ENCODE data around the gene GMEB2. TPM values are rescaled to one million over a fixed set of nuclear protein-coding genes. Genes with fewer than 3 reads are reported as not detected.

GMEB2 gene
- polyA plus RNA-seq, 1 of the 3 experiments (the other 2 are of a cell fraction) = 6.5 TPM

DNA sequence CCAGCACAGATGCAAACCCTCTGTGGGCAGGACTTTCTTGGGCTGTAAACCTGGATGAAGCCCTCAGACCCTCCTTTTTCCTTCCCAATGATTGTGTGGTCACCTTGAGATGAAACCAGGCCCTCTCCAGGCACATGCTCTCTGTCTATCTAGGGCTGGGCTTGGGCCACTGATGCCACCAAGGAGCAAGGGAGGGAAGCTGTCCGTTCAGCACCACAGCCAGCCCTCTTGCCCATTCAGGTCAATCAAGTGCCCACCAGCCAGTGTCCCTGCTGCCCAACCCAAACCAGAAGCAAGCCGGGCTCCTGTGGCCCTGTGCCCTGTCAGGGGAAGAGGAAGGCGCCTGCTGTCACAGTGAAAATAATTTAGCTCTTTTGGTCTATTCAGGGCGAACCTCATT, 18.3 kb upstream of the GMEB2 start:
- Histone ChIP-seq H3K9me3 (no peaks in the 10 kb centered on the region), H3F3A (replicated peaks; ENCODE audit: insufficient read depth) (no peaks in the 10 kb centered on the region), H3K27me3 (ENCODE audit: insufficient read depth) (no peaks in the 10 kb centered on the region), H3K4me3 (ENCODE audit: low read depth in 2 of 2, low read length in 1 of 2) (no peak overlapping the region), H3K9me2 (no peaks in the 10 kb centered on the region), H3K9ac (no peak overlapping the region), H3K36me3 (replicated peaks in 1 of 2; ENCODE audit: control insufficient read depth in 1 of 2, insufficient read depth in 2 of 2, low read length in 1 of 2) (no peaks in the 10 kb centered on the region), H2AFZ (ENCODE audit: low read depth) (no peak overlapping the region), H3K4me2 (no peak overlapping the region), H3K4me1 (ENCODE audit: control insufficient read depth in 1 of 2, insufficient read depth in 2 of 2, low read depth in 1 of 2, low read length in 1 of 2) (peaks cover 0 to 11% of the 10 kb centered on the region in 2 experiments; a peak in 1 of 4 replicates), H3K79me2 (ENCODE audit: insufficient read depth) (peaks cover 4% of the 10 kb centered on the region; the same call in 1 of the 2 replicates), H3K27ac (ENCODE audit: low read depth in 2 of 2, low read length in 1 of 2) (no peak overlapping the region), H4K20me1 (ENCODE audit: insufficient read depth) (peaks cover 25% of the 10 kb centered on the region)
- CTCF ChIA-PET = interaction anchor here (0.6 kb wide), 1 partner anchor 39 kb away, joined by 3 read pairs; no protein-coding TSS in a partner anchor
- POLR2A ChIA-PET = no interaction called here
- TF ChIP-seq EZH2phosphoT487 (IDR thresholded peaks at IDR 0.05; ENCODE audit: borderline replicate concordance, low read depth) (no peak), NRF1 (IDR thresholded peaks at IDR 0.05; ENCODE audit: low read depth, low read length) (no peak), NFIC (IDR thresholded peaks at IDR 0.05; ENCODE audit: borderline replicate concordance) (no peak), RAD21 (IDR thresholded peaks at IDR 0.05; ENCODE audit: low read length) (no peak), CHD2 (IDR thresholded peaks at IDR 0.05; ENCODE audit: low read length, partially characterized antibody) (no peak), FOSL2 (IDR thresholded peaks at IDR 0.05; ENCODE audit: borderline replicate concordance, low read depth) (no peak), TEAD4 (IDR thresholded peaks at IDR 0.05; ENCODE audit: borderline replicate concordance, insufficient read depth) (no peak), TCF12 (IDR thresholded peaks at IDR 0.05) (no peak), FOXM1 (IDR thresholded peaks at IDR 0.05; ENCODE audit: low read depth) (no peak)
- TF ChIP-seq, protein P1, sequence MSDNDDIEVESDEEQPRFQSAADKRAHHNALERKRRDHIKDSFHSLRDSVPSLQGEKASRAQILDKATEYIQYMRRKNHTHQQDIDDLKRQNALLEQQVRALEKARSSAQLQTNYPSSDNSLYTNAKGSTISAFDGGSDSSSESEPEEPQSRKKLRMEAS (IDR thresholded peaks at IDR 0.05; ENCODE audit: low read depth) = no peak
- TF ChIP-seq, protein P2, sequence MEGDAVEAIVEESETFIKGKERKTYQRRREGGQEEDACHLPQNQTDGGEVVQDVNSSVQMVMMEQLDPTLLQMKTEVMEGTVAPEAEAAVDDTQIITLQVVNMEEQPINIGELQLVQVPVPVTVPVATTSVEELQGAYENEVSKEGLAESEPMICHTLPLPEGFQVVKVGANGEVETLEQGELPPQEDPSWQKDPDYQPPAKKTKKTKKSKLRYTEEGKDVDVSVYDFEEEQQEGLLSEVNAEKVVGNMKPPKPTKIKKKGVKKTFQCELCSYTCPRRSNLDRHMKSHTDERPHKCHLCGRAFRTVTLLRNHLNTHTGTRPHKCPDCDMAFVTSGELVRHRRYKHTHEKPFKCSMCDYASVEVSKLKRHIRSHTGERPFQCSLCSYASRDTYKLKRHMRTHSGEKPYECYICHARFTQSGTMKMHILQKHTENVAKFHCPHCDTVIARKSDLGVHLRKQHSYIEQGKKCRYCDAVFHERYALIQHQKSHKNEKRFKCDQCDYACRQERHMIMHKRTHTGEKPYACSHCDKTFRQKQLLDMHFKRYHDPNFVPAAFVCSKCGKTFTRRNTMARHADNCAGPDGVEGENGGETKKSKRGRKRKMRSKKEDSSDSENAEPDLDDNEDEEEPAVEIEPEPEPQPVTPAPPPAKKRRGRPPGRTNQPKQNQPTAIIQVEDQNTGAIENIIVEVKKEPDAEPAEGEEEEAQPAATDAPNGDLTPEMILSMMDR (IDR thresholded peaks at IDR 0.05) = no peak
- TF ChIP-seq, protein P3, sequence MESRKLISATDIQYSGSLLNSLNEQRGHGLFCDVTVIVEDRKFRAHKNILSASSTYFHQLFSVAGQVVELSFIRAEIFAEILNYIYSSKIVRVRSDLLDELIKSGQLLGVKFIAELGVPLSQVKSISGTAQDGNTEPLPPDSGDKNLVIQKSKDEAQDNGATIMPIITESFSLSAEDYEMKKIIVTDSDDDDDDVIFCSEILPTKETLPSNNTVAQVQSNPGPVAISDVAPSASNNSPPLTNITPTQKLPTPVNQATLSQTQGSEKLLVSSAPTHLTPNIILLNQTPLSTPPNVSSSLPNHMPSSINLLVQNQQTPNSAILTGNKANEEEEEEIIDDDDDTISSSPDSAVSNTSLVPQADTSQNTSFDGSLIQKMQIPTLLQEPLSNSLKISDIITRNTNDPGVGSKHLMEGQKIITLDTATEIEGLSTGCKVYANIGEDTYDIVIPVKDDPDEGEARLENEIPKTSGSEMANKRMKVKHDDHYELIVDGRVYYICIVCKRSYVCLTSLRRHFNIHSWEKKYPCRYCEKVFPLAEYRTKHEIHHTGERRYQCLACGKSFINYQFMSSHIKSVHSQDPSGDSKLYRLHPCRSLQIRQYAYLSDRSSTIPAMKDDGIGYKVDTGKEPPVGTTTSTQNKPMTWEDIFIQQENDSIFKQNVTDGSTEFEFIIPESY (IDR thresholded peaks at IDR 0.05; ENCODE audit: borderline replicate concordance, low read depth) = no peak
- TF ChIP-seq, protein P4, sequence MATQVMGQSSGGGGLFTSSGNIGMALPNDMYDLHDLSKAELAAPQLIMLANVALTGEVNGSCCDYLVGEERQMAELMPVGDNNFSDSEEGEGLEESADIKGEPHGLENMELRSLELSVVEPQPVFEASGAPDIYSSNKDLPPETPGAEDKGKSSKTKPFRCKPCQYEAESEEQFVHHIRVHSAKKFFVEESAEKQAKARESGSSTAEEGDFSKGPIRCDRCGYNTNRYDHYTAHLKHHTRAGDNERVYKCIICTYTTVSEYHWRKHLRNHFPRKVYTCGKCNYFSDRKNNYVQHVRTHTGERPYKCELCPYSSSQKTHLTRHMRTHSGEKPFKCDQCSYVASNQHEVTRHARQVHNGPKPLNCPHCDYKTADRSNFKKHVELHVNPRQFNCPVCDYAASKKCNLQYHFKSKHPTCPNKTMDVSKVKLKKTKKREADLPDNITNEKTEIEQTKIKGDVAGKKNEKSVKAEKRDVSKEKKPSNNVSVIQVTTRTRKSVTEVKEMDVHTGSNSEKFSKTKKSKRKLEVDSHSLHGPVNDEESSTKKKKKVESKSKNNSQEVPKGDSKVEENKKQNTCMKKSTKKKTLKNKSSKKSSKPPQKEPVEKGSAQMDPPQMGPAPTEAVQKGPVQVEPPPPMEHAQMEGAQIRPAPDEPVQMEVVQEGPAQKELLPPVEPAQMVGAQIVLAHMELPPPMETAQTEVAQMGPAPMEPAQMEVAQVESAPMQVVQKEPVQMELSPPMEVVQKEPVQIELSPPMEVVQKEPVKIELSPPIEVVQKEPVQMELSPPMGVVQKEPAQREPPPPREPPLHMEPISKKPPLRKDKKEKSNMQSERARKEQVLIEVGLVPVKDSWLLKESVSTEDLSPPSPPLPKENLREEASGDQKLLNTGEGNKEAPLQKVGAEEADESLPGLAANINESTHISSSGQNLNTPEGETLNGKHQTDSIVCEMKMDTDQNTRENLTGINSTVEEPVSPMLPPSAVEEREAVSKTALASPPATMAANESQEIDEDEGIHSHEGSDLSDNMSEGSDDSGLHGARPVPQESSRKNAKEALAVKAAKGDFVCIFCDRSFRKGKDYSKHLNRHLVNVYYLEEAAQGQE (IDR thresholded peaks at IDR 0.05; ENCODE audit: low read depth, low read length) = no peak; the same call in 1 of the 2 replicates
- TF ChIP-seq, protein P5, sequence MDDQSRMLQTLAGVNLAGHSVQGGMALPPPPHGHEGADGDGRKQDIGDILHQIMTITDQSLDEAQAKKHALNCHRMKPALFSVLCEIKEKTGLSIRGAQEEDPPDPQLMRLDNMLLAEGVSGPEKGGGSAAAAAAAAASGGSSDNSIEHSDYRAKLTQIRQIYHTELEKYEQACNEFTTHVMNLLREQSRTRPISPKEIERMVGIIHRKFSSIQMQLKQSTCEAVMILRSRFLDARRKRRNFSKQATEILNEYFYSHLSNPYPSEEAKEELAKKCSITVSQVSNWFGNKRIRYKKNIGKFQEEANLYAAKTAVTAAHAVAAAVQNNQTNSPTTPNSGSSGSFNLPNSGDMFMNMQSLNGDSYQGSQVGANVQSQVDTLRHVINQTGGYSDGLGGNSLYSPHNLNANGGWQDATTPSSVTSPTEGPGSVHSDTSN (IDR thresholded peaks at IDR 0.05) = no peak
- TF ChIP-seq, protein P6, sequence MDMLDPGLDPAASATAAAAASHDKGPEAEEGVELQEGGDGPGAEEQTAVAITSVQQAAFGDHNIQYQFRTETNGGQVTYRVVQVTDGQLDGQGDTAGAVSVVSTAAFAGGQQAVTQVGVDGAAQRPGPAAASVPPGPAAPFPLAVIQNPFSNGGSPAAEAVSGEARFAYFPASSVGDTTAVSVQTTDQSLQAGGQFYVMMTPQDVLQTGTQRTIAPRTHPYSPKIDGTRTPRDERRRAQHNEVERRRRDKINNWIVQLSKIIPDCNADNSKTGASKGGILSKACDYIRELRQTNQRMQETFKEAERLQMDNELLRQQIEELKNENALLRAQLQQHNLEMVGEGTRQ (IDR thresholded peaks at IDR 0.05; ENCODE audit: borderline replicate concordance, low read depth, low read length) = no peak
- TF ChIP-seq, protein P7, sequence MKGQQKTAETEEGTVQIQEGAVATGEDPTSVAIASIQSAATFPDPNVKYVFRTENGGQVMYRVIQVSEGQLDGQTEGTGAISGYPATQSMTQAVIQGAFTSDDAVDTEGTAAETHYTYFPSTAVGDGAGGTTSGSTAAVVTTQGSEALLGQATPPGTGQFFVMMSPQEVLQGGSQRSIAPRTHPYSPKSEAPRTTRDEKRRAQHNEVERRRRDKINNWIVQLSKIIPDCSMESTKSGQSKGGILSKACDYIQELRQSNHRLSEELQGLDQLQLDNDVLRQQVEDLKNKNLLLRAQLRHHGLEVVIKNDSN (IDR thresholded peaks at IDR 0.05; ENCODE audit: borderline replicate concordance, low read depth) = no peak
- no peak for DNase-seq
- 88% methylated on average over 4 of the region's 4 CpGs for WGBS (ENCODE audit: low lambda C conversion rate)
